ENCODE results near the gene TGM2.

Gene TGM2

DNA sequence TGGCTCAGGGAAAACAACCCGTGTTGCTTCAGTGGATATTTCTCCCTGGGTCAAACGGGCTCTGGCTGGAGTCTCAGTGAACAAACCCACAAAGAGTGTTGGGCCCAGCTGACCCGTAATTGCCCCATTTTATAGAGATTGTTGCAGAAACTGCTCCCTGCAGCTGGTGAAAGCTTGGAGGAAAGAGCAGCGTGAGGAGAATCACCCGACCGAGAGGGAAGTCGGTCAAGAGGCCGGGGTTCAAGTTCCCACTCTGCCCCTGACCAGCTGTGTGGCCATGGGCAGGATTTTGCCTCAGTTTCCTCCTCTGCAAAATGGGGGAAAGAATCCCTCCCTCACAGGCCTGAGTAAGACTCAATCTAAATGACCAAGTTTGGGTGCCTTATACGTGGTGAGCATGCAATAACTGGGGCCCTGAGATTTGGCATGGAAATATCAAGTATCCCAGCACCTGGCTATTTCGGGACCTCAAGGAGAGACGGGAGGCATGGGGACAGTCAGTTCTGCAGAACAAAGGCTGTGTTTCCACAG is 1.7 kb upstream of the TGM2 start:
- Mint-ChIP-seq H3K9me3 (no peaks in the 10 kb centered on the region), H3K36me3 (ENCODE audit: low read depth) (no peaks in the 10 kb centered on the region), H3K4me1 (ENCODE audit: low read depth) (peaks cover 12% of the 10 kb centered on the region), H3K27me3 (ENCODE audit: low read depth) (peaks cover 10% of the 10 kb centered on the region), H3K4me3 (no peak overlapping the region), H3K27ac (no peak overlapping the region)
- no peak for DNase-seq (ENCODE audit: low spot score)

DNA sequence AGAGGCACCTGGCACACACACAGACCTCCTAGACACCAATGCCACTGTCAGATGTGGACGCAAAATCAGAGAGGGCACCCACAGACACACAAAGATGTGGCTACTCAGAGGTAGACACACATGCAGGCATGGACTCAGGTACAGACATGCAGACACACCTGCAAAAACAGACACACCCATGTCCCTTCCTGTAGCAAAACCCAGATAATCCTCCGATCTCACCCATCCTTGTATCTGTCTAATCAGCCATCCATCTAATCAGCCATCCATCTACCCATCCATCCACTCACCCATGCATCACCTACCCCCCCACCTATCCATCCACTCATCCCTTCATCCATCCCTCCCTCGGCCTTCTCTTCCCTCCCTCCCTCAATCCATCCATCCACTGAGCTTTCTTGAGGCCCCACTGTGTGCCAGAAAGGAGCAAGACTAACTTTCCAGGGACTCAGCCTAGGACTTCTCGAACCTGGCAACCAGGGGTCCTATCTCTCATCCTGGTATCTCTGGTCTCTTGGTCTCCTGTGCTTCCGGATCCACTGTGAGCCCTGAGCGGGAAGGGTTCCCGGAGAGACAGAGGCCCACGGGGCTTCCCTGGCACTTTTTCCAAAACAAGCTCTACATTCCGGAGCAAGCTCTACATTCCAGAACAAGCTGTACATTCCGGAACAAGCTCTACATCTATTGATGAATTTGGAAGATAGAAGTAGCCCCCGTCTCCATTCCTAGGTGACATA is 1.1 kb upstream of the TGM2 start:
- no peak overlapping the region for H3K27ac Mint-ChIP-seq
- H3K36me3 Mint-ChIP-seq (ENCODE audit: low read depth): no peaks in the 10 kb centered on the region
- H3K27me3 Mint-ChIP-seq (ENCODE audit: low read depth): peaks cover 9% of the 10 kb centered on the region
- no peaks in the 10 kb centered on the region for H3K9me3 Mint-ChIP-seq
- no peak overlapping the region for H3K4me3 Mint-ChIP-seq
- H3K4me1 Mint-ChIP-seq (ENCODE audit: low read depth): peaks cover 12% of the 10 kb centered on the region
- DNase-seq (ENCODE audit: low spot score): no peak

DNA sequence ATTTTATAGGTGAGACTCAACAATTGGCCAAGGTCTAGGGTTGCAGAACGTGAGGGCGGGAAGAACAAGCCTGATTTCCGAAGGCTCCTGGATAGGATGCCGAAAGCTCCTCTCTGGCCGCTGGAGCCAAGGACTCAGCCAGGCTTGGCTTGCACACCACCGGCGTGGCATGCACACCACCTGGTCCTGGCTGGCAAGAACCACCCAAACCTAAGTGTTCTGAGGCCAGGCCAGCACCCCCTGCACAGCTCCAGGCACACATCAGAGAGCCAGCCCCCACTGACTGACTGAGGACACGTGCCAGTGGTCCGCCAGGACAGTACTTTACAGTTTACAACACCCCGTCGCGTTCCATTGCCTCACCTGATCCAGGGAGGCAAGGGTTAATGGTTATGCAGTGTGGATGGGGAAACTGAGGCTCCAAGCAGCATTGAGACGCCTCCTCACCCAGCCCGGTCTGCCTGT is 414 bp downstream of the TGM2 start:
- no peak overlapping the region for H3K27ac Mint-ChIP-seq
- no peaks in the 10 kb centered on the region for H3K36me3 Mint-ChIP-seq (ENCODE audit: low read depth)
- H3K27me3 Mint-ChIP-seq (ENCODE audit: low read depth): peaks cover 9% of the 10 kb centered on the region
- no peak for DNase-seq (ENCODE audit: low spot score)
- H3K4me1 Mint-ChIP-seq (ENCODE audit: low read depth): peaks cover 9% of the 10 kb centered on the region
- H3K9me3 Mint-ChIP-seq: no peaks in the 10 kb centered on the region
- no peak overlapping the region for H3K4me3 Mint-ChIP-seq

DNA sequence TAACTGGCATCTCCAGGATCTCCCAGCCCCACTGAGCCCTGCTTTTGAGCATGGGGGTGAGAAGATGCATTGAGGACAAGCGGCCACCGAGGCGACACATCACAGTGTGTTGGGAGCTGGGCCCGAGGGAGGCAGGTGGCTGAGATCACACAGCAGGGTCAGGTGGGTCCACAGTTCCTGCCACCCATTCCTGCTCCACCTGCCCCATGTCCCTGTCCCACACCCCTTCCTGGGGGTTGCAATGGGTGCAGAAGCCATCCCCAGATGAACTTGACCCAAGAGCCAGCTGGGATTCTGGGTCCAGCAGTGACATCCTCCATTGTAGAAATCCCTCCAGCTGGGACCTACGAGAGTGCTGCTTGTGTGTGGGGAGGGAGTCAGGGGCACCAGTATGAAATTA is 1.0 kb downstream of the TGM2 start:
- Mint-ChIP-seq H3K27ac (no peak overlapping the region), H3K4me3 (no peak overlapping the region), H3K27me3 (ENCODE audit: low read depth) (peaks cover 9% of the 10 kb centered on the region), H3K4me1 (ENCODE audit: low read depth) (peaks cover 8% of the 10 kb centered on the region), H3K36me3 (ENCODE audit: low read depth) (no peaks in the 10 kb centered on the region), H3K9me3 (no peaks in the 10 kb centered on the region)
- no peak for DNase-seq (ENCODE audit: low spot score)

DNA sequence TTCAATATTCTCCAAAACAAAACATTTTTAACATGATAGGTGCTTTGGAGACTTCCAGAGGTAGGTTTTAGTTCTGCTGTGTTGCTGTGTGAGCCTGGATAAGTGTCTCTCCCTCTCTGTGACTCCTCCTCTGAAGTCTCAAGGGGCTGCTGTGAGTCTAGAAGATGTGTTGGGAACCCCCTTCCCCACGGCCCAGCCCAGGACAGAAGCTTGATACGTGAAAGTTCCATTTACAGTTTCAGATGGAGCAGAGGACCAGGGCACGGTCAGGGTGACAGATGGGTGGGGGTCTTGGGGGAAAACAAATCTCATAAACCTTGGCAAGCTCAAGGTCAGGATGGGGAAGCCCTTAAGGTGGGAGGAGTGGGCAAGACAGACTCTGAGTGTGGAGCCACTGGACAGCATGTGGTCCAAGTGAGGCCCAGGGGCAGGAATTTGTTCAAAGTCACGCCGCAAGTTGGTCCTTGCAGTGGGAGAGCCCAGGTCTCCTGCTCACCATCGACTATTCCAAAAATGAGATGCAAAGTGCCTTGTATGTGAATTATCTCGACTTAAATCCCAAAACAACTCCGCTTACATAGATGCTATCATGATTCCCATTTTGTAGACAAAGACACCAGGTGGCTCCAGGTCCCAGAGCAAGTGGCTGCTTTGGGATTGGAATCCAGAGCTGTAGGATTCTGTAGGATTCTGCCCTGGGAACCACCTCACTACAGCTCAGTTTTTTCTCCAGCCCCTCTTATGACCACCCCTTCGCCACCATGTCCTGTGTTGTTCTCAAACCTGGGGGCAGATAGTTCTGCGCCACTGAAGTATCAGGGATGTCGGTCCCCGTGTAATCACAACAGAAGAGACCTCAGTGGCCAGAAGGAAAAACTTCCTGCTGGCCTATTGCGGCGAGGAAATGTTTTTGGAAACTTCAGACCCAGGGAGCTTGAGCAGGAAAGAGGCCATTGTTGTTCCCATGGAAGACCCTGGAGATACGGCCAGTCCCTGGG is 1.9 kb downstream of the TGM2 start:
- peaks cover 4% of the 10 kb centered on the region for H3K4me1 Mint-ChIP-seq (ENCODE audit: low read depth)

DNA sequence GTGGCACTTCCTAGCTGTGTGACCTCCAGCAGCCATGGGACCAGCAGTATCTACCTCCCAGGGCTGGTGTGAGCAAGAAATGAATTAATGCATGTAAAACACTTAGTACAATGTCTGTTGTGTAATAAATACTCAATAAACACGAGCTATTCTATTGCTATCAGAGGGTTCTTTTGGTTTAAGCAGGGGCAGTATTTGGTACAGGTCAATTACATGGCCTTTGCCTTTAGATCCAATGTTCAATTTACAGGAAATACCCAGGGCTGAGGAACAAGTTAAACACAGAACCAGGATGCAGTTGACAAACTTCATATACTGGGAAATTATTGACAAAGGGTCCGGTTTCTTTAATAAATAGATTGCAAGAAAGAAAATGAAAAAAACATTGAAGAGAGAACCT is 2.9 kb downstream of the TGM2 start:
- Mint-ChIP-seq H3K27me3 (ENCODE audit: low read depth) (peaks cover 9% of the 10 kb centered on the region), H3K36me3 (ENCODE audit: low read depth) (no peaks in the 10 kb centered on the region), H3K27ac (no peak overlapping the region), H3K4me1 (ENCODE audit: low read depth) (peaks cover 4% of the 10 kb centered on the region), H3K9me3 (no peaks in the 10 kb centered on the region), H3K4me3 (no peak overlapping the region)
- DNase-seq (ENCODE audit: low spot score): no peak

More for the DNA sequence above, 1.9 kb downstream of the TGM2 start:
- no peaks in the 10 kb centered on the region for H3K9me3 Mint-ChIP-seq
- no peak overlapping the region for H3K4me3 Mint-ChIP-seq
- H3K27me3 Mint-ChIP-seq (ENCODE audit: low read depth): peaks cover 9% of the 10 kb centered on the region
- no peak overlapping the region for H3K27ac Mint-ChIP-seq
- no peaks in the 10 kb centered on the region for H3K36me3 Mint-ChIP-seq (ENCODE audit: low read depth)
- no peak for DNase-seq (ENCODE audit: low spot score)

DNA sequence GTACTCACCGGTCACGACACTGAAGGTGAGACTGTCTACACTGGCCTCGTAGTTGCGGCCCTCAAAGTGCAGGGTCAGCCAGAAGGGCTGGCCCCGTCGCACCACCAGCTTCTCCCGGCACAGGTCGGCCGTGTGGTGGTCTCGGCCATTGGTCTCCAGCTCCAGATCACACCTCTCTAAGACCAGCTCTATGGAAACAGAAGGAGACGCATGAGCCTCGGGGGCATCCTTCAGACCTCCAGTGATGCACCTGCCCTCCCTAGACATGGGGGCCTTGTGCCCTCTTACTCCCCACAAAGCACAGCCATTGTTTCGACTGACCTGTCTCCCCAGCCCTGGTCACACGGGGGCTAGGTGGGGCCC is 3.7 kb downstream of the TGM2 start:
- Mint-ChIP-seq H3K9me3 (no peaks in the 10 kb centered on the region), H3K4me1 (ENCODE audit: low read depth) (peaks cover 4% of the 10 kb centered on the region), H3K36me3 (ENCODE audit: low read depth) (no peaks in the 10 kb centered on the region), H3K27me3 (ENCODE audit: low read depth) (peaks cover 9% of the 10 kb centered on the region), H3K27ac (no peak overlapping the region), H3K4me3 (no peak overlapping the region)
- no peak for DNase-seq (ENCODE audit: low spot score)

DNA sequence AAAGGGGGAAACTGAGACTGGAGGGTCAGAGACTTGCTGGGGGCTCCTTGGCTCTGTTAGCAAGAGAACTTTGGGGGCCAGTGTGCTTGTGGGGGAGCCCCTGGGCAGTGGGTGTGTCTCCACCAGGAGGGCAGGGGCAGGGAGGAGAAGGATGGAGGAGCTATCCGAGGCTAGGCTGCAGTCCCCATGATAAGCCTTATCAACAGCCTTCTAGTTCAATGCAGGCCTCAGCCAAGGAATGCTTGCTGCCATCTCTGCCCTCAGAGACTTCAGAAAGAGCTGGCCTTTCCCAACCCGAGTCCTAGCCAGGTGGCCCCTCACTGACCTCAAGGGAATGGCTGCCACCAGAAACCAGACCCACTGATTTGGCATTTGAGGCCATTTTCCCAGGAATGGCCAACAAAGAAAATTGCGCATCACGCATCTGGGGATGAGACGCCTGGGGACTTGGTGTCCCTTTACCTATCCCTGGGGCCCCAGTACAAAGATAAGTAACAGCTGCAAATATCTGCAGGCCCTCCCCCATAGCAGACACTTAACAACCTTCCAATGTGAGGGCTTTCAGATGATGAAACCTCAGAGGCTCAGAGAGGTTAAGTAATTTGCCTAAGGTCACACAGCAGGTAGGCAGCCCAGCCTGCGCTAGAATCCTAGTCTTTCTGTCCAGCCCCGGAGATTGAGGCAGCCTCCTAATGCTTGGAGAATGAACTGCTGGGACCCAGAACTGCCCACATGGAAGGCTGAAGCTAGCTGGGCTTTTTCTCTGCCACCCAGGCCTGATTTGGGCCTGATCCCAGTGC is 4.9 kb downstream of the TGM2 start:
- H3K27ac Mint-ChIP-seq: no peak overlapping the region
- H3K36me3 Mint-ChIP-seq (ENCODE audit: low read depth): no peaks in the 10 kb centered on the region
- no peak overlapping the region for H3K4me3 Mint-ChIP-seq
- no peak for DNase-seq (ENCODE audit: low spot score)
- H3K4me1 Mint-ChIP-seq (ENCODE audit: low read depth): no peaks in the 10 kb centered on the region
- no peaks in the 10 kb centered on the region for H3K9me3 Mint-ChIP-seq
- H3K27me3 Mint-ChIP-seq (ENCODE audit: low read depth): peaks cover 6% of the 10 kb centered on the region

DNA sequence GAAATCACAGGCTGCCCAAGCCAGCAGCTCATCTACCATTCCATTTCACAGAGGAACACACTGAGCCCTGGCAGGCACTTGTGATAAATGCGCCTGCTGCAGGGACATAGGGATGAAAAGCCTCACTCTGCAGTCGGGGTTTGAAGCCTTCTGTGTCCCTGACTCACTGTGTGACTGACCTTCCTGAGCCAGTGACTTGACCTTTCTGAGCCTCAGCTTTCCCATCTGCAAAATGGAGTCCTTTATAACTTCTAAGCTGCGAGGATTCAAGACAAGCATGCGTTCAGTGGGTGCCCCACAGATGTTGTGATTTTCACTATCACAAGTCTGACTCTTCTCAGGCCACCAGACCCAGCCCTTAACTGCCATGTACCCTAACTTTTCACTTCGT is 5.5 kb downstream of the TGM2 start:
- H3K36me3 Mint-ChIP-seq (ENCODE audit: low read depth): no peaks in the 10 kb centered on the region
- no peak overlapping the region for H3K27ac Mint-ChIP-seq
- H3K27me3 Mint-ChIP-seq (ENCODE audit: low read depth): peaks cover 6% of the 10 kb centered on the region
- H3K4me1 Mint-ChIP-seq (ENCODE audit: low read depth): no peaks in the 10 kb centered on the region
- H3K4me3 Mint-ChIP-seq: no peak overlapping the region
- DNase-seq (ENCODE audit: low spot score): no peak
- no peaks in the 10 kb centered on the region for H3K9me3 Mint-ChIP-seq

DNA sequence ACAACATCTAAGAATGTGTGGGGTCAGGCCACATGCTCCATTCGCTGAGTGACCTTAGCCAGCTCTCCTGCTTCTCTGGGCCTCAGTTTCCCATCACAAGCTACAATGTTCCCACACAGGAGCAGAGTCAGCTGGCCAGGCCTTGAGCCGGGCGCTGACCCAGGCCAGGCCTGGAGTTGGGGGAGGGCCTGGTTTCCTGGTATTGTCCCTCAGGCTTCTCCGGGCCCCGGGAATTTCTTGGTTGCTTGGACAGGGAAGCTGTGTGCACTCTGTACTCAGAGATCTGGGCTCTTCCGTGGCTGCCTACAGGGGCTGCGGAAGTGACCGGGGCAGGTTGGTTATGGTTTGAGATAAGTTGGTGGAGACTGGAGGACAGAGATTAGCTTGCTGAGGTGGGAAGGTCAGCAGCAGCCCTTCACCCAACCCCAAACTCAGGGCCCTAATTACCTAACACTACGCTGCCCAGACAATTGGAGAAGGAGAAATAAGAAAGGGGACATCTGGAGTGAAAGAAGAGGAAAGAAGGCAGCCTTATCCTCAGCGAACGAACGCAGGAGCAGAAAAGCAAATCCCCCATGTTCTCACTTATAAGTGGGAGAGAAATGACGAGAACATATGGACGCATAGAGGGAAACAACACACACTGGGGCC is 6.2 kb downstream of the TGM2 start:
- Mint-ChIP-seq H3K4me1 (ENCODE audit: low read depth) (no peaks in the 10 kb centered on the region), H3K27ac (no peak overlapping the region), H3K9me3 (no peaks in the 10 kb centered on the region), H3K4me3 (no peak overlapping the region), H3K27me3 (ENCODE audit: low read depth) (peaks cover 6% of the 10 kb centered on the region), H3K36me3 (ENCODE audit: low read depth) (no peaks in the 10 kb centered on the region)
- DNase-seq (ENCODE audit: low spot score): no peak

DNA sequence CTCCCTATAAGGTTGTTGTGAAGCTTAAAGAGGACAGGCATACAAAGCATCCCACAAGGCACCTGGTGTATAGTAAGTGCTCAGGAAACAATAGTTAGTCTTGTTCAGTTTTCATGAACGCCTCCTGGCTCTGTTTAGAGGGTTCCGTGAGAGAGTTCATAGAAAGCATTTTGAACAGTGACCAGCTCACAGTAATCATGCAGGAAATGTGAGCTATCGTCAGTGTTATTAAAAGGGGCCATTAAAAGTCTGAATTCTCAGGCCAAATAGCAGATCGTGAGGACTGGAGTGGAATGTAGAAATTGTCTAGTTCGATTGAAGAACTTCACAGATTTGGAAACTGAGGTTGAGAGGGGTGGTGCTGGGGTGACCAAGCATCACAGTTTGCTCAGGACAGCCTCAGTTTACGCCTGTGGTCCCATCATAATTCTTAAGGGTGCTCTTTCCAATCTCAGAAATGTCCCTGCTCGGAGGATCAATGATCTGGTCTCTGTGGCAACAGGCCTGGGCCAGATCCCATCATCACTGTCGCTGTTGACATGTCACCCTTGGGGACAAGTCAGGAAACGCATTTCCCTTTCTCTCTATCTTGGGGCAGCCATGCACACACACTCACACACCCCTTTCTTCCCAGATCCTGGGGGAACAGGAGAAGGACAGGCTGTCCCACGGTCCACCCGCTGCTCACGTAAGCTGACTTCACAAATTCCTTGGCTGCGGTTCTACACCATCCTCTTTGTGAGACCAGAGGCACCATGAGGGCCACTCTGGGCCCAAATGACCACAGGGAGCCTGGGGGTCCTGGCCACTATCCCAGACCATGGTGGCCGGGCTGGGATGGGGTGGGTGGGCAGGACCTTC is 7.2 kb downstream of the TGM2 start:
- DNase-seq (ENCODE audit: low spot score): no peak

DNA sequence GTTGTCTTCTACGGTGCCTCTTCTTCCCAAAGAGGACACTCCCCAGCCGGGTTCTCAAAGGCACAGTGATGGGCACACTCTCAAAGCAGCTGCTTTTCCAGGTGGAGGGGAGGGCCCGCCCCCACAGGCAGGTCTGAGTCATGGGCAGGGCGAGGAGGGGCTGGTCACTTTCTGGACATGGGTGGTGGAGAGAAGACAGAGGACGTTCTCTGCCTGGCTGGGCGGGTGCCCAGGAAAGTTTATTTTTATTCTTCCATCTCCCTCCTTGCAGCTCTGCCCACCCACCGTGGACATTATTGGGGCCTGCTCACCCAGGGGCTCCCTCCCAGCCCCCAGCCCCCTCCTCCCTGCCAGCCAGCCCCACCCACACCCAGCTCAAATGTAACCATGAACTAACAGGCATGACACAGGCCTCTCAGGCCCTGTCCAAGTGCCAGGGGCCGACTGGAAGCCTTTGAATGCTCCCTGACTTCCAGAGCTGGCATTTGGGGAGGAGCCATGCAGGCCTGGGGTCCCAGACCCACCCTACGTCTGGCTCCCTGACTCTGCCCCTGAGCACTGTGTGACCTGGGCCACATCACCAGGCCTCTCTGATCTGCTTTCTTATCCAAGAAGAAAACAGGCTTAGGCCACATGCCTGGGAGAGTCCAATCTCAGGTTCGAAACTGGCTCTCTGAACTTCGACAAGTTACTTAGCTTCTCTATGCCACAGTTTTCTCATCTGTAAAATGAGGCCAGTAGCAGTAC is 8.0 kb downstream of the TGM2 start:
- H3K27me3 Mint-ChIP-seq (ENCODE audit: low read depth): no peaks in the 10 kb centered on the region
- H3K4me1 Mint-ChIP-seq (ENCODE audit: low read depth): peaks cover 10% of the 10 kb centered on the region
- DNase-seq (ENCODE audit: low spot score): no peak
- no peaks in the 10 kb centered on the region for H3K36me3 Mint-ChIP-seq (ENCODE audit: low read depth)
- no peak overlapping the region for H3K27ac Mint-ChIP-seq
- no peak overlapping the region for H3K4me3 Mint-ChIP-seq
- no peaks in the 10 kb centered on the region for H3K9me3 Mint-ChIP-seq

More for the DNA sequence above, 7.2 kb downstream of the TGM2 start:
- no peaks in the 10 kb centered on the region for H3K36me3 Mint-ChIP-seq (ENCODE audit: low read depth)
- H3K27ac Mint-ChIP-seq: no peak overlapping the region
- H3K9me3 Mint-ChIP-seq: no peaks in the 10 kb centered on the region
- H3K4me1 Mint-ChIP-seq (ENCODE audit: low read depth): peaks cover 2% of the 10 kb centered on the region
- no peak overlapping the region for H3K4me3 Mint-ChIP-seq
- peaks cover 3% of the 10 kb centered on the region for H3K27me3 Mint-ChIP-seq (ENCODE audit: low read depth)
